T47D (cell line): Measurements from ENCODE around the gene KDM5C.

ENCODE experiments used
- DNase-seq, 2 experiments: peaks; one replicate each; pipeline versions ENCODE4 v3.0.0 to v3.0.0-alpha.2; 2011 to 2012; ENCODE audit warnings: low read depth in 1 of 2, low spot score in 1 of 2
- JUND ChIP-seq: IDR thresholded peaks from 2 replicates; pipeline ENCODE4 v1.6.1; 2012; ENCODE audit warnings: low read depth
- in situ Hi-C: cut with HindIII; loops from 2 replicates; pipeline ENCODE4 v1.10.0; 2016; ENCODE audit warnings: low sequenced_read_pairs, low pct_unique_long_range_greater_than_20kb

Gene KDM5C

DNA sequence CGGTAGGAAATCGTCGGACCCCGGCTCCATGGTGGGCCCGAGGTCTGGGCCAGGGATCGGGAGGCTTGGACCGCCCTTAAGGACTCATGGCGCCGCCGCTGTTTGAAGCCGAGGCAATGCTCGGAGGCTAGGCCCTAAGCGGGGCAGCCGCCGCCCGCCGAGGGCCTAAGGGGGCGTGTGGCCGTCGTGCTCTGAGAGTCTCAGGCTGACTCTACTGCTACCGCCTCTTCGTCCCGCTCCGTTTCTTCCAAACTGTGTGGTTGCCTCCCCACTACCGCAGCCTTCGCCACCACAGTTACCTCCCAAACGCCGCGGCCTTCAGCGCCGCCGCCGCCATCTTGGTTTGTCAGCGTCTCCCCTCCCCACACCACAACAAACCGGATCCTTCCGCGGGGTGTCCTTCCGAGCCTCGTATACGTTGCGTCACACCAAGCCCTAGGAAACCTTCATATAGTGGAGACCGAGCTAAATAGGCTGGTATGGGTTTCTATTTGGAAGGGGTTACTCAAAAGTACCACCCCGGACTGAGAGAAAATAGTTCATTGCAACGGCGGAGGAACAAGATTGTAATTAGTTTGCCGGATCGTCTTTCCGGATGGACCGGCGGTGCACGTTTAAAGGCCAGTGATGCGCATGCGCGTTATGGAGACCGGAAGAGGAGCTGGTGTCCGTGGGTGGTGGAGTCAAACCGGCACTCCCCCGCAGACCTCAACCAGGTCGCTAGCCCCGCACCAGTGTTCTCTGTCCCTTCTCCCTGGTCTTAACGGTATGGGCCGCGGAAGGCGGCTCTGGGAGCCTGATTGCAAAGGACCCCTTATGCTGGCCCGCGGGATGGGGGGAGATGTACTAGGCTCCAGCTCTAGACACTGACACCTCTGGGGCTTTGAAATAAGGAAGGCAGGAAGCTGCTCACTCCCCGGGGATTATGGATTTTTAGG is at the start of gene KDM5C:
KDM5C (minus strand) TSS at position 348 of the 938 bp plus-strand sequence; CDS start at position 30, 318 bp downstream.
- in situ Hi-C loops = no loop called here
- DNase-seq = peak; percentile 90 to 95
- TF ChIP-seq JUND = no peak

- in situ Hi-C loops = no loop called here
- TF ChIP-seq JUND = no peak
- no peak for DNase-seq
Measured at GRCh38 chrX:53272808-53273337, 47.9 kb upstream of the KDM5C start.

- in situ Hi-C loops = no loop called here
- DNase-seq = no peak
- TF ChIP-seq JUND = no peak
Measured at GRCh38 chrX:53269536-53270107, 44.6 kb upstream of the KDM5C start.

DNA sequence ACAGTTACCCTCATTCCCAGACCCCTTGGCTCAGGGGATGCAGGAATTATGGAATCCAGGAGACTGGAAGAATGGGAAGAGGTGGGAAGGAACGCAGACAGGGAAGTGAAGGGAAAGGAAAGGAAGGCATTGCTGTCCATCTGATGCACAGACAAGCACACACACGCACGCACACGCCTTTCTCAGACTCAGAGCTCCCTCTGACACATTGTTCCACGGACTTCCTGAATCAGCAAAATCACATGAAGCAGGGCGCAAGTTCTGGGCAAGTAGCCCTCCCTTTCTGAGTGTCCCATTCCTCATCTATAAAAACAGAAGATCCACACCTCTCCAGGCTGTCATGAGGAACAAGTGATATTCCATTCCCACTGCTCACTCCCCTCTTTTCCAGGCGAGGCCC is 43.2 kb upstream of the KDM5C start:
- no peak for DNase-seq
- TF ChIP-seq JUND = no peak
- in situ Hi-C loops = no loop called here

DNA sequence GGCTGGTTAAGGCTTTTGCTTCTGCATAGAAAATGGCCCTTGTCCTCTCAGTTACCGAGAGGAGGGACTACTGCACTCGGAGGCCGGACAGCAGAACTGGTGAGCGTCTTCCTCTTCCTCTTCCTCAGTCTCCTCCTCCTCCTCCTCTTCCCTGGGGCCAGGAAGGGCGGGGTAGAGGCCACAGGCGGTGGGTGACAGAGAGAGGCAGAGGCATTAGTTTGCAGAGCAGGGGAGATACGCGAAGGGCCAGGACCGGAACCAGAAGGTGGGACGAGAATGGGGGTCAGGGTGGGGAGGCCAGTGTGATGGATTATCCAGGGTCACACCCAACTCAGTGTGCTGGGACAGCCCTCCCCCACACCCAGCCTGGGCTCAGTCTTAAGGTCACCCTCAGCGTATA is 41.9 kb upstream of the KDM5C start:
- in situ Hi-C loops = no loop called here
- no peak for DNase-seq
- TF ChIP-seq JUND = no peak

GRCh38 chrX:53265771-53266574 is 41.0 kb upstream of the KDM5C start:
- in situ Hi-C loops = no loop called here
- no peak for TF ChIP-seq JUND
- DNase-seq = no peak

- DNase-seq = no peak
Measured at GRCh38 chrX:53263597-53264094, 38.6 kb upstream of the KDM5C start.

DNA sequence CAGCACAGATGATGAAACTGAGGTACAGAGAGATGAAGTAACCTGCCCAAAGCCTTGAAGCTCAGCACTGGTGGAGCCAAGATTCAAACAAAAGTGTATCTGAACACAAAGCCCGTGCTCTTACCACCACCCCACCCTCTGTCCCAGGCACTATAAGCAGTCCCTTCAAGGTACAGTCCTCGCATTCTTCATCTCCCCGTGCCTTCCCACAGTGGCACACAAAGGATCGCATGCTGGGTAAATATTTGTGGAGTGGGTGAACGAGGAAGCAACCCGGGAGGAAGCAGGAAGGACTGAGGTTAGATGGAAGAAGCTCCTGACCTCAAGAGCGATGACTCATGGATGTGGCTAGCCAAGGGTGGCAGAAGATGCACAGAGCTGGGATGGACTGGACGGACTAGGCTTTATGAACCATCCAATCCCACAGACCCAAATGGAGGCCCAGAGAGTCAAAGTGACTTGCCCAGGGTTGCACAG is 37.9 kb upstream of the KDM5C start:
- in situ Hi-C loops = no loop called here
- DNase-seq = peak in 1 of 2 experiments; percentile 88
- TF ChIP-seq JUND = no peak

More at GRCh38 chrX:53263597-53264094, 38.6 kb upstream of the KDM5C start:
- no peak for TF ChIP-seq JUND
- in situ Hi-C loops = no loop called here

DNA sequence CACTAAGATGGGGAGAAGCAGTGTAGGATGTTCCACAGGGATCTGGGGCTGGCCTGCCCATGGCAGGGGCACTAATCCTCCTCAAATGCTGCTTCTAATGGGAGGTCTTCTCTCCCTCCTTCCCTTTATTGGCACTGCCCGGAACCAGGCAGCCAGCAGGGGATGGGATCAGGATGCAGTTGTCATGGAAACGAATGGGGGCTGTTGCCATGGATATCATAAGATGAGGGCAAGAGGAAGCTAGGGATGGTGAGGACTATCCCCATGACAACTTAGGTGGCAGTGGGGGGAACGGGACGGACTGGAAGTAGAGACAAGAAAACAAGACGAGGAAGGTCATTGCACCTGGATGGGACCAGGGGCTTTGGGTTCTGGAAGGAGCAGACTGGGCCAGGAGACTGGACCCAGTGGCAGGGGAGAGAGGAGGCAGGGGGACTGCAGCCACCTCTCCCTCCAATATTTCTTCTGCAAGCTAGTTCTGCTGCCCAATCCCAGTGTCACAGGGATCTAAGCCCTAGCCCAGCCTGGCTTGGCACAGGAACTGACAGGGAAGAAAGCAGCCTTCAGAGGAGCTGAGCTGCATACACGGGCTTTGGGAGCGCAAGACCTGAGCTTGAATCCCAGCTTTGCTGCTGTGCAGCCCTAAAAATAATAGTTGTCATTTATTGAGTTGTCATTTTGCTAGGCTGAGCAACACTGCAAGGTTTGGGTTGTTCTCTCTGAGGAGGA is 37.3 kb upstream of the KDM5C start:
- DNase-seq = no peak
- no peak for TF ChIP-seq JUND
- in situ Hi-C loops = no loop called here

DNA sequence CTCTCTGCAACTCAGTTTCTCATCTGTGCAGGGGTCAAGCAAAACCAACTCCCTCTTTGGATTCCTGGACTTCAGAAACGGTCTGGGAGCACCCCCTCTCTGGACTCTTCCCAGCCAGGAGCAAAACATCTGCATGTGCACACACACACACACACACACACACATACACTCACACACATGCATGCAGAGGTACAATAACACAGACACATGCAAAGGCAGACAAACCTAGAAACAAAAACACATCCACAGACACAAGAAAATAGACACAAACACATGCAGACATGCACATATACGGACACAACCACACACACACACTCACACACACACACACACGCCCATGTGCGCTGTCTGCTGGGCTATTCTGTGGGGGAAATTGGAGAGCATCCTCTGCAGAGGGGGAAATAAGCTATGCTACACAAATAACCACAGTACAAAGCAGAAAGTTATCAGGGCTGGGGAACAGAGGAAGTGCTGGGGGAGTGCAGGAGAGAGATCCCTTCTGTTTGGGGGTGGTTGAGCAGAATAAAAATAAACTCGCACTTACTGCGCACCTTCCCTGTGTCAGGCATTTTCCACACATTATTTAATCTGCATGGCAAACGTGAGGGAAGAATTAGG is 36.5 kb upstream of the KDM5C start:
- DNase-seq = no peak
- in situ Hi-C loops = no loop called here
- TF ChIP-seq JUND = no peak

DNA sequence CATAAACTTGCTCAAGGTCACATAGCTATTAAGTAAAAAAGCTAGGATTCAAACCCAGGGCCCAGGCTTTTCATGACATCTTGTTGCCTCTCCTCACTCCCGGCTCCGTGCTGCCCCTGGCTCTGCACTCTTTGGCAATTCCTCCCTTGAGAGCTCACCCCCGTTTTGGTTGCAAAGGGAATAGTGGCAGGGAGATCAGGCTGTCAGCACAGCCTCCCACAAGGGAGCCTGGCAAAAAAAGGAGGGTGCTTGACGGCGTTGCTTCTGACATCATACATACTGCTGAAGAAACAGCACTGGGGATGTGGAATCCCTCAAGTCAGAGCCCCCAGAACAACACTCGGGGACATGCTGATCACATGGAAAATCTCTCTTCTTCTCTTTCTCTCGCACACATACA is 35.8 kb upstream of the KDM5C start:
- no peak for DNase-seq
- in situ Hi-C loops = no loop called here
- TF ChIP-seq JUND = no peak
